Muscle layer of colon (tissue), 2 donors: ENCODE measurements around the gene C1QBP.
A peak's percentile ranks its signal among the peaks of the same experiment; 100 is the strongest.

Experiments
- H3K27ac ChIP-seq: one replicate; pipeline ENCODE4 v1.7.0; 2013; ENCODE audit warnings: low read depth, mild to moderate bottlenecking, low read length, moderate library complexity
- H3K27me3 ChIP-seq, 2 donors: one replicate each; pipeline ENCODE4 v1.7.0; 2013; ENCODE audit warnings: low read length in 2 of 2, mild to moderate bottlenecking in 2 of 2; ENCODE audit not compliant: insufficient read depth in 2 of 2, control insufficient read depth in 1 of 2
- H3K36me3 ChIP-seq: one replicate; pipeline ENCODE4 v1.7.0; 2013; ENCODE audit warnings: mild to moderate bottlenecking, low read length; ENCODE audit not compliant: insufficient read depth
- H3K4me1 ChIP-seq: one replicate; pipeline ENCODE4 v1.7.0; 2013; ENCODE audit warnings: mild to moderate bottlenecking, low read length; ENCODE audit not compliant: insufficient read depth
- H3K4me3 ChIP-seq, 2 donors: one replicate each; pipeline ENCODE4 v1.7.0; 2013; ENCODE audit warnings: low read length in 2 of 2, low read depth in 1 of 2, mild to moderate bottlenecking in 1 of 2, moderate library complexity in 1 of 2
- H3K9ac ChIP-seq: one replicate; pipeline ENCODE4 v1.7.0; 2013; ENCODE audit warnings: low read length
- H3K9me3 ChIP-seq: one replicate; pipeline ENCODE4 v1.7.0; 2013; ENCODE audit warnings: mild to moderate bottlenecking, low read length
- donor health status: abdominal sarcoma.
- donor health status: Adenocarcinoma of cecum.

The C1QBP gene

GRCh38 chr17:5438716-5439445, at the start of gene C1QBP:
Gene C1QBP, minus strand, starts transcription at chr17:5439155. Its CDS starts 82 bp downstream, at chr17:5439073.
- H3K9me3 ChIP-seq: no peaks in the 10 kb centered on the region
- no peaks in the 10 kb centered on the region for H3K27me3 ChIP-seq
- peaks cover 32% of the 10 kb centered on the region for H3K36me3 ChIP-seq
- H3K4me3 ChIP-seq: peak within 1 kb of the TSS; percentile 70 to 89
- H3K9ac ChIP-seq: peak within 1 kb of the TSS; percentile 78
- H3K4me1 ChIP-seq: peaks cover 14% of the 10 kb centered on the region
- H3K27ac ChIP-seq: peak within 1 kb of the TSS; percentile 78

- H3K9me3 ChIP-seq: no peaks in the 10 kb centered on the region
- H3K36me3 ChIP-seq: peaks cover 21% of the 10 kb centered on the region
- H3K4me3 ChIP-seq: no peak overlapping the region
- H3K4me1 ChIP-seq: peaks cover 20% of the 10 kb centered on the region
- H3K9ac ChIP-seq: no peak overlapping the region
- no peaks in the 10 kb centered on the region for H3K27me3 ChIP-seq
- no peak overlapping the region for H3K27ac ChIP-seq
Observed at GRCh38 chr17:5488752-5489151, 49.8 kb upstream of the C1QBP start.

GRCh38 chr17:5486206-5487124, 47.5 kb upstream of the C1QBP start, which contains the start of gene MIS12:
Gene MIS12, plus strand, starts transcription at chr17:5486566. Its CDS starts 2,297 bp downstream, at chr17:5488863.
- Histone ChIP-seq H3K36me3 (peaks cover 28% of the 10 kb centered on the region), H3K4me3 (peak within 1 kb of the TSS; percentile 96), H3K27me3 (no peaks in the 10 kb centered on the region), H3K27ac (peak within 1 kb of the TSS; percentile 94), H3K9ac (peak within 1 kb of the TSS; percentile 97), H3K4me1 (peaks cover 20% of the 10 kb centered on the region), H3K9me3 (no peaks in the 10 kb centered on the region)

- Histone ChIP-seq H3K4me3 (peak within 1 kb of the TSS; percentile 96), H3K27ac (peak within 1 kb of the TSS; percentile 94), H3K9ac (peak within 1 kb of the TSS; percentile 97), H3K4me1 (peaks cover 20% of the 10 kb centered on the region), H3K27me3 (no peaks in the 10 kb centered on the region), H3K9me3 (no peaks in the 10 kb centered on the region), H3K36me3 (peaks cover 34% of the 10 kb centered on the region)
Observed at GRCh38 chr17:5485270-5486205, 46.6 kb upstream of the C1QBP start, which contains the start of gene DERL2. Gene DERL2, minus strand, starts transcription at chr17:5486178. Its CDS starts 17 bp downstream, at chr17:5486161.

- peaks cover 59% of the 10 kb centered on the region for H3K36me3 ChIP-seq
- no peak overlapping the region for H3K27ac ChIP-seq
Observed at GRCh38 chr17:5481451-5481850, 42.5 kb upstream of the C1QBP start.

GRCh38 chr17:5480962-5481361, 42.0 kb upstream of the C1QBP start:
- Histone ChIP-seq H3K27ac (no peak overlapping the region), H3K36me3 (peaks cover 59% of the 10 kb centered on the region), H3K27me3 (no peaks in the 10 kb centered on the region), H3K9me3 (no peaks in the 10 kb centered on the region), H3K9ac (no peak overlapping the region), H3K4me1 (peaks cover 12% of the 10 kb centered on the region), H3K4me3 (no peak overlapping the region)

More at GRCh38 chr17:5481451-5481850, 42.5 kb upstream of the C1QBP start:
- no peak overlapping the region for H3K4me3 ChIP-seq
- H3K9ac ChIP-seq: no peak overlapping the region
- no peaks in the 10 kb centered on the region for H3K27me3 ChIP-seq
- peaks cover 12% of the 10 kb centered on the region for H3K4me1 ChIP-seq
- H3K9me3 ChIP-seq: no peaks in the 10 kb centered on the region

GRCh38 chr17:5478992-5479391, 40.0 kb upstream of the C1QBP start:
- H3K27me3 ChIP-seq: no peaks in the 10 kb centered on the region
- no peak overlapping the region for H3K27ac ChIP-seq
- H3K9me3 ChIP-seq: no peaks in the 10 kb centered on the region
- H3K4me1 ChIP-seq: no peaks in the 10 kb centered on the region
- H3K9ac ChIP-seq: no peak overlapping the region
- H3K36me3 ChIP-seq: peaks cover 60% of the 10 kb centered on the region
- no peak overlapping the region for H3K4me3 ChIP-seq

- Histone ChIP-seq H3K36me3 (peaks cover 46% of the 10 kb centered on the region), H3K9me3 (no peaks in the 10 kb centered on the region), H3K9ac (no peak overlapping the region), H3K27ac (no peak overlapping the region), H3K4me3 (no peak overlapping the region), H3K27me3 (no peaks in the 10 kb centered on the region), H3K4me1 (no peaks in the 10 kb centered on the region)
Observed at GRCh38 chr17:5473906-5474305, 35.0 kb upstream of the C1QBP start.

GRCh38 chr17:5472511-5472910, 33.6 kb upstream of the C1QBP start:
- no peaks in the 10 kb centered on the region for H3K9me3 ChIP-seq
- no peak overlapping the region for H3K9ac ChIP-seq
- peaks cover 32% of the 10 kb centered on the region for H3K36me3 ChIP-seq
- peaks cover 3% of the 10 kb centered on the region for H3K4me1 ChIP-seq
- H3K4me3 ChIP-seq: no peak overlapping the region
- H3K27ac ChIP-seq: no peak overlapping the region
- H3K27me3 ChIP-seq: no peaks in the 10 kb centered on the region

- Histone ChIP-seq H3K27ac (peak overlapping the region; percentile 80), H3K36me3 (peaks cover 8% of the 10 kb centered on the region), H3K4me3 (peak overlapping the region; percentile 82 to 92), H3K4me1 (peaks cover 11% of the 10 kb centered on the region), H3K9ac (peak overlapping the region; percentile 52), H3K9me3 (no peaks in the 10 kb centered on the region), H3K27me3 (no peaks in the 10 kb centered on the region)
Observed at GRCh38 chr17:5468075-5468473, 29.1 kb upstream of the C1QBP start.
